HepG2 (cell line): ENCODE data around the gene DST. TPM values are rescaled to one million over a fixed set of nuclear protein-coding genes. Genes with fewer than 3 reads are reported as not detected.

ENCODE experiments used
- ATAC-seq: fragments of 200-7000 bp; cut with Tn5 transposase; 3 replicates; pipeline ENCODE4 v1.9.1; 2020; ENCODE audit warnings: mild to moderate bottlenecking, moderate library complexity
- BruUV-seq: library from RNA; stranded (reverse); fragments of 400-500 nt; replicated peaks from 2 replicates; lab custom pipeline; 2021; lab: Mats Ljungman, UMichigan
- CTCF ChIA-PET: fragments of 300-600 bp; formaldehyde crosslinking; extraction: SDS; loops from one replicate; lab custom pipeline; 2021; ENCODE audit warnings: low total read pairs, inconsistent platforms, low intra/inter-chr PET ratio; lab: Yijun Ruan, JAX
- POLR2A ChIA-PET: fragments of 350-600 bp; sonication (Branson Sonifier 250); formaldehyde crosslinking; loops from one replicate; lab custom pipeline; 2020; ENCODE audit warnings: antibody characterized with exemption, inconsistent platforms; lab: Yijun Ruan, JAX
- DNase-seq: peaks from one replicate; pipeline ENCODE4 v3.0.0-alpha.2; 2015; ENCODE audit warnings: low spot score
- FAIRE-seq: peaks from 3 replicates; lab custom pipeline; 2011; peaks lifted over from hg19 to GRCh38; lab: Jason Lieb, UNC
- H2AFZ ChIP-seq: one replicate; pipeline ENCODE4 v1.6.1; 2011; ENCODE audit warnings: low read length, inconsistent platforms
- H3K27ac ChIP-seq: fragments of 300-600 bp; 3 replicates; pipeline ENCODE4 v1.8.0; 2011; ENCODE audit warnings: mixed run types, mild to moderate bottlenecking, mixed read lengths, low read length, inconsistent platforms; ENCODE audit not compliant: insufficient read depth; ENCODE audit errors: extremely low read length
- H3K27me3 ChIP-seq, 2 experiments: fragments of 200-600 bp in 1 of 2; 2 replicates in 1 of 2; 3 replicates in 1 of 2; pipeline versions ENCODE4 v1.6.0 to v1.8.0; 2011; ENCODE audit warnings: low read length in 2 of 2, mild to moderate bottlenecking in 2 of 2, moderate library complexity in 2 of 2, inconsistent platforms in 1 of 2; ENCODE audit not compliant: insufficient read depth in 2 of 2, control insufficient read depth in 1 of 2
- H3K36me3 ChIP-seq, 2 experiments: fragments of 200-600 bp in 1 of 2; replicated peaks in 1 of 2; 2 replicates in 1 of 2; 3 replicates in 1 of 2; pipeline versions ENCODE4 v1.5.1 to v1.8.0; 2011; ENCODE audit warnings: low read length in 2 of 2, inconsistent platforms in 1 of 2; ENCODE audit not compliant: insufficient read depth in 2 of 2, control insufficient read depth in 1 of 2
- H3K4me1 ChIP-seq: 2 replicates; pipeline ENCODE4 v1.5.1; 2012; ENCODE audit warnings: low read length, inconsistent platforms; ENCODE audit not compliant: insufficient read depth
- H3K4me2 ChIP-seq: 2 replicates; pipeline ENCODE4 v1.6.0; 2011; ENCODE audit warnings: low read depth, low read length, inconsistent platforms
- H3K4me3 ChIP-seq, 3 experiments: fragments of 200-600 bp in 1 of 3; sonication (generic), shearing (Covaris generic) in 1 of 3; replicated peaks in 1 of 3; 2 replicates each; pipeline ENCODE4 v1.5.1; 2011 to 2016; ENCODE audit warnings: low read length in 3 of 3, inconsistent platforms in 2 of 3, low read depth in 2 of 3, mild to moderate bottlenecking in 2 of 3, control low read depth in 1 of 3, mixed read lengths in 1 of 3; ENCODE audit not compliant: insufficient read depth in 1 of 3
- H3K79me2 ChIP-seq: one replicate; pipeline ENCODE4 v1.6.1; 2011; ENCODE audit warnings: low read length, inconsistent platforms; ENCODE audit not compliant: insufficient read depth
- H3K9ac ChIP-seq: 2 replicates; pipeline ENCODE4 v1.6.0; 2011; ENCODE audit warnings: mild to moderate bottlenecking, low read depth, low read length, inconsistent platforms; ENCODE audit not compliant: insufficient read depth
- H3K9me3 ChIP-seq: 2 replicates; pipeline ENCODE4 v1.5.1; 2012; ENCODE audit warnings: mild to moderate bottlenecking, low read length
- H4K20me1 ChIP-seq: 2 replicates; pipeline ENCODE4 v1.6.0; 2011; ENCODE audit warnings: inconsistent platforms, mild to moderate bottlenecking, low read length, moderate library complexity; ENCODE audit not compliant: insufficient read depth
- ARNT ChIP-seq: fragments of 450-650 bp; IDR thresholded peaks from 2 replicates; pipeline ENCODE4 v1.6.1; 2017
- HNRNPUL1 ChIP-seq: fragments of 200-400 bp; formaldehyde crosslinking; IDR thresholded peaks from 2 replicates; pipeline ENCODE4 v1.6.1; 2017; ENCODE audit warnings: low read depth, mild to moderate bottlenecking, low read length, moderate library complexity
- JARID2 ChIP-seq: sonication (generic); formaldehyde crosslinking; IDR thresholded peaks from 2 replicates; pipeline ENCODE4 v1.8.1; 2023; ENCODE audit warnings: missing genetic modification reagents, inconsistent platforms; ENCODE audit not compliant: insufficient replicate concordance
- MXD4 ChIP-seq: IDR thresholded peaks from 2 replicates; pipeline ENCODE4 v1.6.1; 2016; ENCODE audit warnings: mild to moderate bottlenecking, missing biosample characterization, missing genetic modification reagents
- RBM22 ChIP-seq: fragments of 200-400 bp; formaldehyde crosslinking; optimal IDR thresholded peaks from 2 replicates; pipeline ENCODE3; 2017; ENCODE audit warnings: mild to moderate bottlenecking, low read length, moderate library complexity
- REPIN1 ChIP-seq: sonication (generic); formaldehyde crosslinking; IDR thresholded peaks from 2 replicates; pipeline ENCODE4 v1.8.0; 2022; ENCODE audit warnings: missing genetic modification reagents, low read depth, mild to moderate bottlenecking, borderline replicate concordance
- TBL1XR1 ChIP-seq: fragments of 150-350 bp; IDR thresholded peaks from 2 replicates; pipeline ENCODE4 v1.6.1; 2014; ENCODE audit warnings: borderline replicate concordance, low read length; ENCODE audit not compliant: partially characterized antibody
- TBX2 ChIP-seq: sonication (generic); formaldehyde crosslinking; IDR thresholded peaks from 2 replicates; pipeline ENCODE4 v1.5.0; 2020; ENCODE audit warnings: missing genetic modification reagents, mild to moderate bottlenecking, borderline replicate concordance
- ZNF777 ChIP-seq: sonication (generic); formaldehyde crosslinking; IDR thresholded peaks from 2 replicates; pipeline ENCODE4 v1.4.0; 2020; ENCODE audit warnings: missing genetic modification reagents
- ZNF841 ChIP-seq: sonication (generic); formaldehyde crosslinking; IDR thresholded peaks from 2 replicates; pipeline ENCODE4 v1.8.1; 2023; ENCODE audit warnings: missing genetic modification reagents, borderline replicate concordance
- WGBS: methylation state at CpG from one replicate; pipeline ENCODE4 v1.1.6; 2017; ENCODE audit warnings: low lambda C conversion rate; 5-methylcytosine and 5-hydroxymethylcytosine counted together
- in situ Hi-C: cut with HindIII; loops from 2 replicates; pipeline ENCODE4 v1.10.0; 2017; ENCODE audit warnings: low pct_unique_long_range_greater_than_20kb; ENCODE audit not compliant: extremely low pct_ligation_motif_present
- intact Hi-C: fragments of 100-400 bp; cut with micrococcal nuclease; formaldehyde crosslinking; loops from one replicate; pipeline ENCODE4 v1.10.0; 2022; ENCODE audit not compliant: unreplicated experiment
- polyA plus RNA-seq, 8 experiments: library from polyadenylated mRNA; depleted of rRNA in 3 of 8; stranded (reverse) in 7 of 8; unstranded in 1 of 8; fragments of >200 nt; fragmentation: Illumina TruSeq in 4 of 8; extraction: Trizol in 4 of 8; gene quantifications; 2 replicates each; pipeline versions ENCODE4 v1.2.1 to v1.2.3, GENCODE V29; 2011 to 2016; ENCODE audit warnings: low read depth in 4 of 8, missing spikeins in 1 of 8, mixed read lengths in 1 of 8; ENCODE audit not compliant: insufficient read depth in 1 of 8
- total RNA-seq, 5 experiments: library from RNA; depleted of rRNA; stranded (reverse); fragments of >200 nt; fragmentation: Illumina TruSeq; extraction: Trizol; gene quantifications; 2 replicates each; pipeline ENCODE4 v1.2.3, GENCODE V29; 2016; ENCODE audit warnings: low read depth in 1 of 5
- TF ChIP-seq, protein P1 (sequence below): IDR thresholded peaks from 2 replicates; pipeline ENCODE4 v1.4.0; 2020; ENCODE audit warnings: mild to moderate bottlenecking, missing genetic modification reagents
- TF ChIP-seq, protein P2 (sequence below): sonication (generic); formaldehyde crosslinking; conservative IDR thresholded peaks from 2 replicates; pipeline ENCODE4 v1.4.0; 2020; ENCODE audit warnings: missing genetic modification reagents

Gene DST
- total and polyA plus RNA-seq, 2 of the 13 experiments (the other 11 are each of a cell fraction or from before 2014, with no cell fraction given): 64.4 to 89.0 TPM

DNA sequence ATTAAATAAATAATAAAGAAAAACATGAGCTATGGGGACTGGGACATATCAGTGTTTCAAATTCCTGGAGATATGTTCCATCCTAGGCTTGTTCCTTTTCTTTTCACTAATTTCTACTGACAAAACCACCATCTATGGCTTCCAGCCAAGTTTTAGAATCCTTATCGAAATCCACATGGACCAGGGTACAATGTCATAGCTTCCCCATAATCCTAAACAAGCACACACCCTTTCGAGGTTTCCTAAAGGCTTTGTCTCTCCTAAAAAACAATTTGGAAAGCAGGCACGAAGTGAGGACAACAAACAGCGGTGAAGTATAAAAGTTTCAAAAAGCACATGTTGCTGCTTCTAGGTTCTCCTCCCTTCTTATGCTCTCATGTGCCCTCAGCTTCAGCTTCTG, 13.3 kb upstream of the DST start (continued):
- TF ChIP-seq, protein P1, sequence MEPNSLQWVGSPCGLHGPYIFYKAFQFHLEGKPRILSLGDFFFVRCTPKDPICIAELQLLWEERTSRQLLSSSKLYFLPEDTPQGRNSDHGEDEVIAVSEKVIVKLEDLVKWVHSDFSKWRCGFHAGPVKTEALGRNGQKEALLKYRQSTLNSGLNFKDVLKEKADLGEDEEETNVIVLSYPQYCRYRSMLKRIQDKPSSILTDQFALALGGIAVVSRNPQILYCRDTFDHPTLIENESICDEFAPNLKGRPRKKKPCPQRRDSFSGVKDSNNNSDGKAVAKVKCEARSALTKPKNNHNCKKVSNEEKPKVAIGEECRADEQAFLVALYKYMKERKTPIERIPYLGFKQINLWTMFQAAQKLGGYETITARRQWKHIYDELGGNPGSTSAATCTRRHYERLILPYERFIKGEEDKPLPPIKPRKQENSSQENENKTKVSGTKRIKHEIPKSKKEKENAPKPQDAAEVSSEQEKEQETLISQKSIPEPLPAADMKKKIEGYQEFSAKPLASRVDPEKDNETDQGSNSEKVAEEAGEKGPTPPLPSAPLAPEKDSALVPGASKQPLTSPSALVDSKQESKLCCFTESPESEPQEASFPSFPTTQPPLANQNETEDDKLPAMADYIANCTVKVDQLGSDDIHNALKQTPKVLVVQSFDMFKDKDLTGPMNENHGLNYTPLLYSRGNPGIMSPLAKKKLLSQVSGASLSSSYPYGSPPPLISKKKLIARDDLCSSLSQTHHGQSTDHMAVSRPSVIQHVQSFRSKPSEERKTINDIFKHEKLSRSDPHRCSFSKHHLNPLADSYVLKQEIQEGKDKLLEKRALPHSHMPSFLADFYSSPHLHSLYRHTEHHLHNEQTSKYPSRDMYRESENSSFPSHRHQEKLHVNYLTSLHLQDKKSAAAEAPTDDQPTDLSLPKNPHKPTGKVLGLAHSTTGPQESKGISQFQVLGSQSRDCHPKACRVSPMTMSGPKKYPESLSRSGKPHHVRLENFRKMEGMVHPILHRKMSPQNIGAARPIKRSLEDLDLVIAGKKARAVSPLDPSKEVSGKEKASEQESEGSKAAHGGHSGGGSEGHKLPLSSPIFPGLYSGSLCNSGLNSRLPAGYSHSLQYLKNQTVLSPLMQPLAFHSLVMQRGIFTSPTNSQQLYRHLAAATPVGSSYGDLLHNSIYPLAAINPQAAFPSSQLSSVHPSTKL: peak; percentile 53; the same call in 1 of the 2 replicates

DNA sequence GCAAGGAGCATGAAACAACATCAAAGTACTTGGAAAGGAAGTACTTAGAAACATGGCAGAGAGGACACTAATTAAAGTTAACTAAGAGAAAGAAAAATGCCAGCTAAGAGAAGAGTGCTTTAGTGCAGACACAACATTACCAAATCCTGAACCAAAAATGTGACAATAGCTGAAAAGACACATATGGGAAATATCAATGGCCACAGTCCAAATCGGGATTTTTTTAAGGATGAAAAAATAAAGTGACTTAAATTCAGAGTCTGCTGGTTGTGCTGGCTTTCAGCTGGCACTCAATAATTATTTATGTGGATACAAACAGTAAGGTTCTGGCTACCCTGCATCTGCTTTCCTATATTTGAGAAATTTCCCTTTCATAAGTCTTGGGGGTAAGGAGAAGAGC, 12.6 kb upstream of the DST start:
- POLR2A ChIA-PET: interaction anchor here (0.7 kb wide), 1 partner anchor 24 kb away, joined by 4 read pairs; no protein-coding TSS in a partner anchor
- no peak for TF ChIP-seq ARNT
- no peak for TF ChIP-seq REPIN1
- TF ChIP-seq HNRNPUL1: no peak
- TF ChIP-seq ZNF841 (CRISPR knock-in tag): no peak
- no peak for TF ChIP-seq JARID2 (CRISPR knock-in tag)
- TF ChIP-seq TBX2 (CRISPR knock-in tag): no peak
- no peak for TF ChIP-seq TBL1XR1
- TF ChIP-seq ZNF777 (CRISPR knock-in tag): no peak
- no peak for TF ChIP-seq RBM22
- TF ChIP-seq MXD4 (CRISPR knock-in tag): no peak
- TF ChIP-seq, protein P2, sequence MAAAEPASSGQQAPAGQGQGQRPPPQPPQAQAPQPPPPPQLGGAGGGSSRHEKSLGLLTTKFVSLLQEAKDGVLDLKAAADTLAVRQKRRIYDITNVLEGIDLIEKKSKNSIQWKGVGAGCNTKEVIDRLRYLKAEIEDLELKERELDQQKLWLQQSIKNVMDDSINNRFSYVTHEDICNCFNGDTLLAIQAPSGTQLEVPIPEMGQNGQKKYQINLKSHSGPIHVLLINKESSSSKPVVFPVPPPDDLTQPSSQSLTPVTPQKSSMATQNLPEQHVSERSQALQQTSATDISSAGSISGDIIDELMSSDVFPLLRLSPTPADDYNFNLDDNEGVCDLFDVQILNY (CRISPR knock-in tag): no peak
- DNase-seq (no peak), ATAC-seq (no peak), FAIRE-seq (no peak)
- H3K4me2 ChIP-seq: no peak overlapping the region
- no TSS peak for BruUV-seq
- H2AFZ ChIP-seq: no peak overlapping the region
- H3K9me3 ChIP-seq: no peaks in the 10 kb centered on the region
- no peak overlapping the region for H3K9ac ChIP-seq
- no peaks in the 10 kb centered on the region for H3K79me2 ChIP-seq
- no peaks in the 10 kb centered on the region for H3K27me3 ChIP-seq
- intact Hi-C loops: no loop called here
- H3K27ac ChIP-seq: no peak overlapping the region
- no peaks in the 10 kb centered on the region for H4K20me1 ChIP-seq
- CTCF ChIA-PET: no interaction called here
- H3K4me3 ChIP-seq: no peak overlapping the region
- H3K4me1 ChIP-seq: peaks cover 43% of the 10 kb centered on the region
- 94% methylated on average over 1 of the region's 1 CpG for WGBS
- H3K36me3 ChIP-seq: no peaks in the 10 kb centered on the region; a peak in 1 of 5 replicates
- in situ Hi-C loops: no loop called here
